Measurements from ENCODE around the gene SENP2. TPM values are rescaled to one million over a fixed set of nuclear protein-coding genes. Genes with fewer than 3 reads are reported as not detected.

The SENP2 gene
- total and polyA plus RNA-seq, 10 of the 15 experiments (the other 5 are each of a cell fraction or from before 2014, with no cell fraction given), result 9.0 to 42.7 (median 25.1) TPM

GRCh38 chr3:185583925-185584324 is 2.2 kb upstream of the SENP2 start:
- ChIA-PET POLR2A (no interaction called here), RAD21 (ENCODE audit: unreplicated experiment) (interaction anchor here (0.6 kb wide), 1 partner anchor 43 kb away, joined by 4 read pairs; no protein-coding TSS in a partner anchor), CTCF (interaction anchor here (1.0 kb wide), 2 partner anchors 9 to 76 kb away, joined by 3 to 4 read pairs; no protein-coding TSS in a partner anchor), SMC1A (ENCODE audit: uncharacterized antibody, unreplicated experiment) (no interaction called here)
- BruUV-seq (replicated peaks), result no TSS peak
- Histone ChIP-seq H3K9ac (ENCODE audit: control insufficient read depth, insufficient read depth, low read length) (no peak overlapping the region), H4K20me1 (ENCODE audit: control insufficient read depth, insufficient read depth) (no peaks in the 10 kb centered on the region), H3K9me3 (replicated peaks; ENCODE audit: control insufficient read depth, insufficient read depth, low read length) (no peaks in the 10 kb centered on the region), H3K27ac (ENCODE audit: control insufficient read depth, insufficient read depth) (no peak overlapping the region), H3K4me2 (ENCODE audit: control insufficient read depth, insufficient read depth) (no peak overlapping the region), H3K79me2 (ENCODE audit: control insufficient read depth, insufficient read depth, low read length) (peaks cover 16% of the 10 kb centered on the region), H3K36me3 (ENCODE audit: control insufficient read depth in 2 of 2, insufficient read depth in 2 of 2, low read length in 1 of 2) (no peaks in the 10 kb centered on the region), H3K4me1 (ENCODE audit: control insufficient read depth, insufficient read depth, low read length) (peaks cover 18% of the 10 kb centered on the region), H3K27me3 (replicated peaks in 1 of 2; ENCODE audit: control insufficient read depth in 2 of 2, insufficient read depth in 2 of 2, low read length in 1 of 2) (no peaks in the 10 kb centered on the region), H2AFZ (ENCODE audit: control insufficient read depth, low read depth, low read length) (no peak overlapping the region), H3K4me3 (no peak overlapping the region)
- intact Hi-C loops (cut with micrococcal nuclease; ENCODE audit: unreplicated experiment) (no loop called here), in situ Hi-C loops (cut with MboI) (no loop called here)
- FAIRE-seq (no peak), DNase-seq (ENCODE audit: low read depth, low spot score) (no peak), ATAC-seq (no peak)
- no peak for TF ChIP-seq EED (IDR thresholded peaks at IDR 0.05; ENCODE audit: low read depth)
- no peak for TF ChIP-seq ZNF24 (IDR thresholded peaks at IDR 0.05)
- TF ChIP-seq NFXL1 (IDR thresholded peaks at IDR 0.05; ENCODE audit: borderline replicate concordance), result no peak
- no peak for TF ChIP-seq EGR1 (IDR thresholded peaks at IDR 0.05; ENCODE audit: borderline replicate concordance in 1 of 2, low read depth in 2 of 2, low read length in 2 of 2)
- TF ChIP-seq JUNB (IDR thresholded peaks at IDR 0.05), result no peak
- TF ChIP-seq DPF2 (IDR thresholded peaks at IDR 0.05), result no peak
- no peak for TF ChIP-seq MAX (IDR thresholded peaks at IDR 0.05; ENCODE audit: low read depth, low read length)
- TF ChIP-seq BMI1 (IDR thresholded peaks at IDR 0.05; ENCODE audit: borderline replicate concordance), result no peak
- no peak for TF ChIP-seq SMAD1 (IDR thresholded peaks at IDR 0.05; ENCODE audit: low read depth, partially characterized antibody)
- TF ChIP-seq NRF1 (conservative IDR thresholded peaks at IDR 0.05; ENCODE audit: low read depth, low read length), result no peak
- WGBS (ENCODE audit: insufficient coverage, insufficient replicate concordance, low lambda C conversion rate, missing lambda C conversion rate), result 94% methylated on average over 6 of the region's 6 CpGs

Data from GM12878 (cell line).